Left colon (tissue), 2 donors: ENCODE results near the gene MPEG1. TPM values are rescaled to one million over a fixed set of nuclear protein-coding genes. Genes with fewer than 3 reads are reported as not detected.

Source experiments
- ATAC-seq: fragments of 200-7000 bp; cut with Tn5 transposase; one replicate; pipeline ENCODE4 v1.9.1; 2020; ENCODE audit warnings: mild to moderate bottlenecking, moderate library complexity
- DNase-seq, 2 donors: peaks; one replicate each; pipeline ENCODE4 v3.0.0-alpha.2; 2020
- intact Hi-C, 2 donors: fragments of 100-400 bp; cut with DNase I in 1 of 2; cut with micrococcal nuclease in 1 of 2; formaldehyde crosslinking; loops; one replicate each; pipeline versions ENCODE4 v1.11.2 to v1.14.0; 2022; cut with DNase I, micrococcal nuclease
- total RNA-seq, 2 donors: library from RNA; stranded (reverse); fragmentation: NEBNext Ultra II Directional; extraction: Animal tissue kit (Norgen Biotek cat#: 25700); gene quantifications; one replicate each; pipeline ENCODE4 v1.2.1, GENCODE V29; 2021
- donor health status: DM: no; HTN: no; CAD: no.
- donor health status: DM: yes; HTN: yes; CAD: no.

MPEG1 gene
- total RNA-seq, 2 donors from 2014 or later = 5.0 to 24.2 TPM

DNA sequence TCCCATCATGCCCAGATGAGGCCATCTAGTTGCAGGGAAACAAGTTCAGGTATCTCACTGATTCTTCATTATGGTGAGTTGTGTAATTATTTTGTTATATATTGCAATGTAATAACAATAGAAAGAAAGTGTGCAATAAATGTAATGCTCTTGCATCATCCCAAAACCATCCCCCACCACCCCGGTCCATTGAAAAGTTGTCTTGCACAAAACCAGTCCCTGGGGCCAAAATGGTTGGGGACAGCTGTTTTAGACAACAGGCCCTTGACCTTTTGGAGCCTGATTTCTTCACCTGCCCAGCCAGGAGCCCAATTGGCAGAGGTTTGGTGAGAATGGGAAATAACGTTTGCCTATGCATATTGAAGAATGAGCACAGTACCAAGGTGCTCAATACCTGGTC lies 15.9 kb downstream of the MPEG1 start:
- intact Hi-C loops = no loop called here
- no peak for ATAC-seq
- DNase-seq = no peak

- DNase-seq (no peak), ATAC-seq (no peak)
- intact Hi-C loops = no loop called here
These were observed 17.1 kb downstream of the MPEG1 start for GRCh38 chr11:59195586-59195985.

DNA sequence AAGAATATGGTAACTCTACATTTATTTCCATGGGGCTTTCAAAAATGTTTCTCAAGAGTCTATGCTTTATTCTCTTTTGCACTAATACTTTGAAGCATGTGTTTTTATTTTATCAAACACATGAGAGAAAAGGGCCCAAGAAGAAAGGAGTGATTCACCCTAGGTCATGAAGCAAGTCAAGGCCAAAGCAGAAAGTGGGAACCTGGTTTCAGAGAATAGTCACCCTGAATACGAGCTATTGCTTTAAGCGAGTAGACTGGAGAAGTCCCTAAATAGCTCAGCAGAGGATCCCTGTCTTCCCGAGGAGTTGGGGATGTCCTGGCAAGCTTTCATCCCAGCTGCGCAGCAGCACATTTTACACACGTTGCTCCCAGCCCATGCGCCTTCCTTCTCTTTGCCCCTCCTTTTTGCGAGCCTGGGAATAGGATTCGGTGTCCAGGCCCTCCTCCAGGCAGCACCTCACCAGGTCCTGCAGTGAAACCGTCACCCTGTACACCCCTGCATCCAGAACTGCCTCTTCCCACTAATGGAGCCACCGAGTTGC lies 19.1 kb downstream of the MPEG1 start:
- intact Hi-C loops = no loop called here
- DNase-seq (no peak), ATAC-seq (no peak)

GRCh38 chr11:59192446-59193020 lies 20.2 kb downstream of the MPEG1 start:
- ATAC-seq = no peak
- intact Hi-C loops = no loop called here
- DNase-seq = no peak

DNA sequence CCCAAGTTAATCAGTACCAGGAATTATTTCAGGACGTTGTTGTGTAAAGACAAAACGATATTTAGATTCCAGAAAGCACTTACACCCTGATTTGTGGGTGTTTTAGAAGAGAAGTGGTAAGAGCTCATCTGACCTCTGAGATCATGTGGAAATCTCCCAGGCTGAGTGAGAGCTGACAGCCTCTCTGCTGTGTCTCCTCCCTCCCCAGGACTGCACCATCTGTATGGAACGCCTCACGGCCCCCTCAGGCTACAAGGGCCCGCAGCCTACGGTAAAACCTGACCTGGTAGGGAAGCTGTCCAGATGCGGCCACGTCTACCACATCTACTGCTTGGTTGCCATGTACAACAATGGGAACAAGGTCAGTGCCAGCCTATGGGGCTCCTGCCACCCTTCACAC lies 20.8 kb downstream of the MPEG1 start:
- ATAC-seq (peak; percentile 47), DNase-seq (no peak)
- intact Hi-C loops = no loop called here

- ATAC-seq (peak; percentile 72), DNase-seq (peak; percentile 47 to 71)
- intact Hi-C loops = no loop called here
These were observed 21.6 kb downstream of the MPEG1 start for GRCh38 chr11:59191095-59191494.

DNA sequence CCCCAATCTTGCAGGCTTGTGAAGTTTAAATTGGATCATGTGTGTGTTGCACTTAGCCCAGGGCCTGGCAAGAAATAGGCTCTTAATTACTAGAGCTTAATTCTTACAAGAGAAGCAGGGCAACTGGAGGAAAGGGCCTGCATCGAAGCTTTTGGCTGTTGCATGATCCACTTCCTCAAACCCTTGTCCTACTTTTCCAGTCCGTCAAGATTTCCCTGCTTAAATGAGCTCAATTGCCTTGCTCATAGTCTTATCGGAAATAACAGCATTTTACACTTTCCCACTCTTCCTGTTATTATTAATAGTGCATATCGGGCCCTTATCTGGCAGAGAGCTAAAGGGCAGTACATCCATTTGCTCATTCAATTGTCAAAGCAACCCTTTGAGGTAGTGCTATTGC lies 22.7 kb downstream of the MPEG1 start:
- intact Hi-C loops = no loop called here
- ATAC-seq = peak; percentile 20
- DNase-seq = no peak

GRCh38 chr11:59188954-59189353 lies 23.8 kb downstream of the MPEG1 start:
- no peak for ATAC-seq
- no peak for DNase-seq
- intact Hi-C loops = no loop called here

- intact Hi-C loops = no loop called here
- DNase-seq = peak; percentile 55 to 66
- ATAC-seq = no peak
These were observed 25.1 kb downstream of the MPEG1 start for GRCh38 chr11:59187587-59187986.

DNA sequence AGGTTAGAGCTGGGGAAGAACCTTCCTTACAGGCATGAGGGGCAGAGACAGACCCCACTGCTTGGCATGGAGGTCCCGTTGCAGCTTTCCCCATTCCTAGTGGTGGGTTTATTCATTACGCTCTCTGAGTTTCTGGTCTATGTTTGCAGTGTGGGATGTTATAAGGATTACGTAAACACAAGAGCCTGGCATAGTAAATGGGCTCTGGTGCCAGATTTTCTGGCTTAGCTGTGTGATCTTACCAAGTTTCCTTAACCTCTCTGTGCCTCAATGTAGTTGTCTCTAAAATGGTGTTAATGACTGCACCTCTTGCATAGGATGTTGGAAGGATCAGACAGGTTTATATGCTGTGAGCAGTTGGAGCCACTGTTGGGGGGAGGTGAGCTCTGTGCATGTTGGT lies 25.7 kb downstream of the MPEG1 start:
- ATAC-seq (no peak), DNase-seq (no peak)
- intact Hi-C loops = no loop called here

DNA sequence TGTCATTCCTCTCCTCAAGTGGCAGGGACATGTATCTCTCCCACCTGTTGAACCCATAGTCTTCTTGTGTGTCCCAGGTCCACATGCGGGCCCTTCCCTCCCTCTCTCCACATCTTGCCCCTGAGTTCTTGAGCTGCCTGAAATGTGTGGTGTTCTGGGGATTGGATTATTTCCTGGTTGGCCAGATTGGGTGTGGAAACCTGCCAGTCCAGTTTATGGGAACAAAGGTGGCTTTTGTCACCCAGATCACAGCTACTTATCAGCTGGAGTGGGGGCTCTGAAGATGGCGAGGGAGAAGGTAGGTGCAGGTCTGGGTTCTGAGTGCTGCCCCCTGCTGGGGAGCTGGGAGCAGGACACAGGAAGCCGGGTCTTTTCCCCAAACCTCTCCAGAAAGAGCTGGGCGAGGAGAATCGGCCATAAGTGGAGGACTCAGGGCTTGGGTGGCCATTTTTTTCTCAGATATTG lies 26.6 kb downstream of the MPEG1 start:
- peak; percentile 76 for ATAC-seq
- peak; percentile 78 to 90 for DNase-seq
- intact Hi-C loops = no loop called here

GRCh38 chr11:59185386-59185945 lies 27.3 kb downstream of the MPEG1 start:
- ATAC-seq = peak; percentile 59
- DNase-seq = no peak

GRCh38 chr11:59184691-59185339 lies 27.9 kb downstream of the MPEG1 start:
- intact Hi-C loops = no loop called here
- DNase-seq (no peak), ATAC-seq (no peak)

More at GRCh38 chr11:59185386-59185945, 27.3 kb downstream of the MPEG1 start:
- intact Hi-C loops = no loop called here

DNA sequence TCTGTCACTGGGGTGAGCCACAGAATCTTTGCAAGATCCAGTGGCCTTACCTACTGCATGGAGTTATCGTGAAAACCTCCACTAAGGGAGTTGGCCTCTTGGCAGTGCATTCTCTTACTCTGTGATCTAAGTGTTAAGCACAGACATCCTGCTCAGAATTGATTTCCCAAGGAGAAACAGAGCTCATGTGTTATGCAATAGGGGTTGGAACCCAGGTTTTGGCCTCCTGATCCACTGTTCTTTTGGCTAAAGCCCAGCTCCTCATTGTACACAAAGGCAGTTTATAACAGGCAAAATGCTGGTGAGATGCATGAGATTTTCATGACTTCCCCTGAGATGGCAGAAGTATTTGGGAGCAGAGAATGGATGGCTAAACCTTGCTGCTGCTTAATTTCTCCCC lies 29.0 kb downstream of the MPEG1 start:
- ATAC-seq (no peak), DNase-seq (no peak)
- intact Hi-C loops = no loop called here

DNA sequence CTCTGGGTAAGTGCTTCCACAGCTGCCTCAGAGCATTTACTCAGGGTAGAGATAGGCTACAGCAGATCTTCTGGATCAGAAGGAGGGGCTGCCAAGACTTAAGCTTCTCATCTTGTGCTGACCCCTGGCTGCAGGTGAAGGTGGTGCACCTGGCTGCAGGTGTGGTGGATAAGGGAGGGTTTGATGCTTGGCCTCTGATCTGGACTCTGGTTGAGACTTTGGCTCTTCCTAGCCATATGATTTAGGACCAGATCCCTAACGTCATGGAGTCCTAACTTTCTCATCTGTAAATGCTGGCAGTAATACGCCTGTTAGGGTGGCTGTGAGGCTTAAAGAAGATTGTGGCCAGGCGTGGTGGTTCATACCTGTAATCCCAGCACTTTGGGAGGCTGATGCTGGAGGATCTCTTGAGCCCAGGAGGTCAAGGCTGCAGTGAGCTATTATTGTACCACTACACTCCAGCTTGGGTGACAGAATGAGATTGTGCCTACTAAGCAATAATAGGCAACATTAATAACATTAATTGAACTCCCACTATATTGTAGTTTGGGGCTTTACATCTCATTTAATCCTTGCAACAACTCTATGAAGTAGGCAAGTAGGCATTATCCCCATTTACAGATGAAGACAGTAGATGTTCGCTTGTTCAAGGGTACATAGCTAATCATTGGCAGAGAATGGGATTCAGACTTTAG lies 30.1 kb downstream of the MPEG1 start:
- DNase-seq (peak; percentile 64 to 75), ATAC-seq (peak; percentile 56)

DNA sequence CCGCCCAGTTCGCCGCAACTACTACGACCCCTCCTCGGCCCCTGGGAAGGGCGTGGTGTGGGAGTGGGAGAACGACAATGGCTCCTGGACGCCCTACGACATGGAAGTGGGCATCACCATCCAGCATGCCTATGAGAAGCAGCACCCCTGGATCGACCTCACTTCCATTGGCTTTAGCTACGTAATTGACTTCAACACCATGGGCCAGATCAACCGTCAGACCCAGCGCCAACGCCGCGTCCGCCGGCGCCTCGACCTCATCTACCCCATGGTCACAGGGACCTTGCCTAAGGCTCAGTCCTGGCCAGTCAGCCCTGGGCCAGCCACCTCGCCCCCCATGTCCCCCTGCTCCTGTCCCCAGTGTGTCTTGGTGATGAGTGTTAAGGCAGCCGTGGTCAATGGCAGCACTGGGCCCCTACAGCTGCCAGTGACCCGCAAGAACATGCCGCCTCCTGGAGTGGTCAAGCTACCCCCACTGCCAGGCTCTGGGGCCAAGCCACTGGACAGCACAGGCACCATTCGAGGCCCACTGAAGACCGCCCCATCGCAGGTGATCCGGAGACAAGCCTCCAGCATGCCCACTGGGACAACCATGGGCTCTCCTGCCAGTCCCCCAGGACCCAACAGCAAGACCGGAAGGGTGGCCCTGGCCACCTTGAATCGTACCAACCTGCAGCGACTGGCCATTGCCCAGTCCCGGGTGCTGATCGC lies 30.8 kb downstream of the MPEG1 start:
- no peak for DNase-seq
- intact Hi-C loops = no loop called here
- no peak for ATAC-seq

More for the DNA sequence above, 30.1 kb downstream of the MPEG1 start:
- intact Hi-C loops = no loop called here

GRCh38 chr11:59180907-59181306 lies 31.8 kb downstream of the MPEG1 start:
- intact Hi-C loops = no loop called here
- no peak for DNase-seq

GRCh38 chr11:59180168-59180776 lies 32.5 kb downstream of the MPEG1 start:
- no peak for ATAC-seq
- no peak for DNase-seq
- intact Hi-C loops = no loop called here

More at GRCh38 chr11:59180907-59181306, 31.8 kb downstream of the MPEG1 start:
- ATAC-seq = no peak
